Stomach smooth muscle (tissue), 2 donors: ENCODE data around the gene STIM1.

Experiments
- H3K27ac ChIP-seq: one replicate; pipeline ENCODE4 v1.7.0; 2013; ENCODE audit warnings: mild to moderate bottlenecking, low read length, inconsistent platforms
- H3K27me3 ChIP-seq, 2 donors: one replicate each; pipeline ENCODE4 v1.7.0; 2013; ENCODE audit warnings: low read length in 2 of 2; ENCODE audit not compliant: insufficient read depth in 2 of 2, control insufficient read depth in 1 of 2
- H3K36me3 ChIP-seq, 2 donors: one replicate each; pipeline ENCODE4 v1.7.0; 2013; ENCODE audit warnings: low read length in 2 of 2; ENCODE audit not compliant: control insufficient read depth in 2 of 2, insufficient read depth in 2 of 2
- H3K4me1 ChIP-seq: one replicate; pipeline ENCODE4 v1.7.0; 2013; ENCODE audit warnings: low read length; ENCODE audit not compliant: control insufficient read depth, insufficient read depth
- H3K4me3 ChIP-seq, 2 donors: one replicate each; pipeline ENCODE4 v1.7.0; 2013; ENCODE audit warnings: low read length in 2 of 2
- H3K9ac ChIP-seq, 2 donors: one replicate each; pipeline ENCODE4 v1.7.0; 2013; ENCODE audit warnings: low read length in 2 of 2, mild to moderate bottlenecking in 1 of 2
- H3K9me3 ChIP-seq, 2 donors: one replicate each; pipeline ENCODE4 v1.7.0; 2013; ENCODE audit warnings: low read length in 2 of 2; ENCODE audit not compliant: control insufficient read depth in 2 of 2
- donor health status: healthy.
- donor health status: Pancreatic carcinoma.

The STIM1 gene

GRCh38 chr11:3831378-3832239 is 23.9 kb upstream of the STIM1 start:
- no peak overlapping the region for H3K4me3 ChIP-seq
- H3K9me3 ChIP-seq, result no peaks in the 10 kb centered on the region
- H3K4me1 ChIP-seq, result peaks cover 13% of the 10 kb centered on the region
- H3K36me3 ChIP-seq, result peaks cover 11 to 24% of the 10 kb centered on the region in 2 donors
- no peak overlapping the region for H3K9ac ChIP-seq
- H3K27me3 ChIP-seq, result no peaks in the 10 kb centered on the region
- H3K27ac ChIP-seq, result no peak overlapping the region

- H3K9ac ChIP-seq, result no peak overlapping the region
- no peaks in the 10 kb centered on the region for H3K9me3 ChIP-seq
- peaks cover 8 to 16% of the 10 kb centered on the region in 2 donors for H3K36me3 ChIP-seq
- H3K27me3 ChIP-seq, result no peaks in the 10 kb centered on the region
- peaks cover 20% of the 10 kb centered on the region for H3K4me1 ChIP-seq
- H3K27ac ChIP-seq, result no peak overlapping the region
- H3K4me3 ChIP-seq, result no peak overlapping the region
These were observed 22.6 kb upstream of the STIM1 start for GRCh38 chr11:3832816-3833215.

DNA sequence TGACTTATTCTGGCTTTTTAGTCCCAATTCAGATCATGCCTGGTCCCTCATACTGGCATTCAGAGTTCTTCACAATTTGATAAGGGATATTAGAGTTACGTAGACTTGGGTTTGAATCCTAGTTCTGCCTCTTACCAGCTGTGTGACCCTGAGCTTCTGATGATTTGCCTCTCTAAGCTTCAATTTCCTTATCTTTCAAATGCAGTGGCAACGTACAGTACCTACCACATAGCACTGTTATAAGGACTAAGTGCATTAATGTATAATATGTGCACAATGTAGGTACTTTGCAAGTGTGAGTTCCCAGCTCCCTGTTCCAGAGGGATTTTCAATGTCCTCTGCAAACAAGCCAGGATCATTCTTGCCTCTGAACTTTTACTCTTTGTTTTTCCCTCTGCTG is 22.0 kb upstream of the STIM1 start:
- Histone ChIP-seq H3K4me3 (no peak overlapping the region), H3K4me1 (peaks cover 20% of the 10 kb centered on the region), H3K9me3 (no peaks in the 10 kb centered on the region), H3K27ac (no peak overlapping the region), H3K27me3 (no peaks in the 10 kb centered on the region), H3K36me3 (peaks cover 8 to 15% of the 10 kb centered on the region in 2 donors), H3K9ac (no peak overlapping the region)

- H3K4me1 ChIP-seq, result peaks cover 26% of the 10 kb centered on the region
- no peaks in the 10 kb centered on the region for H3K27me3 ChIP-seq
- peaks cover 8 to 15% of the 10 kb centered on the region in 2 donors for H3K36me3 ChIP-seq
- no peak overlapping the region for H3K9ac ChIP-seq
- no peak overlapping the region for H3K4me3 ChIP-seq
- H3K27ac ChIP-seq, result no peak overlapping the region
- no peaks in the 10 kb centered on the region for H3K9me3 ChIP-seq
These were observed 21.2 kb upstream of the STIM1 start for GRCh38 chr11:3834349-3834663.

DNA sequence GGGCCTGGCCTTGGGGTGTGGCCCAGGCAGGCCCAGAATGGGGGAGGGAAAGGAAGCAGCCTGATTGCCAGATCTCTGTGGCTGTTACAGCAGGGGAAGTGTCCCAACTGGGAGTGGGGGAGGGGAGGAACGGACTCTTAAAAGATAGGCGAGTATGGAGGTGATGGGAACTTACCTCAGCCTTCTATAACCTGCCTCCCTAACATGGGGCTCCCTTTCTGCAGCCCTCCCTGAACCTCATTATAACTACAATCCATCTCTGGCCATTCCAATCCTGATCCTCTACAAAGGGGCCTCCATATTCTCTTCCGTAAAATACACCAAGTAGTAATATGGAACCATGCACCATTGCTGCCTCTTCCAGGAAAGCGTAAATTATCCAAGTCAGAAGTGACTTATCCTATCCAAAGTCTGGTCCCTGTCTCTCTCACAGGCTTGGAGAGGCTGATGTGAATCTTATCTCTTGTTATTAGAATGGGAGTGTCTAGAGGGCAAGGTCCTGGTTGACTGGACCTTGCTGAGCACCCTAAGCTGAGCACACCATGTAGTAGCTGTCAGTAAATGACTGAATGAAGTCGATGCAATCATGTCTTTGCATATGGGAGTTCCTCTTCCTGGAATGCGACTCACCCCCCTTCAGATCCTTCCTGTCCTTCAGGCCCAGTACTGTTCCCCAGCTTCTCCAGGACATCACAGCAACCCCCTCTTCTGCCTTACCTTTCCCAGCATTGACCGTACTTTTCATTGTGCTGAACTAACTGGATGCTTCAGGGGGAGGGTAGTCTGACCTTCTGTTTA is 20.6 kb upstream of the STIM1 start:
- Histone ChIP-seq H3K9ac (no peak overlapping the region), H3K4me3 (no peak overlapping the region), H3K4me1 (peaks cover 31% of the 10 kb centered on the region), H3K27me3 (no peaks in the 10 kb centered on the region), H3K36me3 (peaks cover 8 to 14% of the 10 kb centered on the region in 2 donors), H3K9me3 (no peaks in the 10 kb centered on the region), H3K27ac (no peak overlapping the region)

GRCh38 chr11:3835751-3836150 is 19.7 kb upstream of the STIM1 start:
- H3K4me3 ChIP-seq, result no peak overlapping the region
- H3K9ac ChIP-seq, result no peak overlapping the region
- H3K27ac ChIP-seq, result no peak overlapping the region
- H3K4me1 ChIP-seq, result peaks cover 35% of the 10 kb centered on the region
- no peaks in the 10 kb centered on the region for H3K9me3 ChIP-seq
- H3K27me3 ChIP-seq, result no peaks in the 10 kb centered on the region
- H3K36me3 ChIP-seq, result peaks cover 3 to 12% of the 10 kb centered on the region in 2 donors

DNA sequence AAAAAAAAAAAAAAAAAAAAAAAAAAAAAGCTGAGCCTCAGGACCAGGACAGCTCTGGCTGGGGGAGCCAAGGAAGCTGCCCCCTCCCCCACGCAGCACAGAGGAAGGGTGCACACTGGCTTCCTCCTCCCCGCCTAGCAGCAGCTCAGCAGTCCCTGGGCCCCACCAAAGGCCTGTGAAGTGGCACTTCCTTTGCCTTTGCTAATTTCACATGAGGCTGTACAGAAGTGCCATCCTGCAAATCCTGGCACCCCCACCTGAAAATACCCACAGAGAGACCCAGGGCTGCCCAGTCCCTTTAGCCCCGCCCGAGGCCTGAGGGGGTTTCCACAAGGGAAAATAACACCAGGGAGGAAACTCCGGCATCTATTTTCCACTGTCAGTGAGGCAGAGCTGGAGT is 18.6 kb upstream of the STIM1 start:
- Histone ChIP-seq H3K27me3 (no peaks in the 10 kb centered on the region), H3K27ac (no peak overlapping the region), H3K4me1 (peaks cover 37% of the 10 kb centered on the region), H3K36me3 (peaks cover 3 to 7% of the 10 kb centered on the region in 2 donors), H3K9me3 (no peaks in the 10 kb centered on the region), H3K4me3 (peak overlapping the region in 1 of 2 donors; percentile 22), H3K9ac (no peak overlapping the region)

DNA sequence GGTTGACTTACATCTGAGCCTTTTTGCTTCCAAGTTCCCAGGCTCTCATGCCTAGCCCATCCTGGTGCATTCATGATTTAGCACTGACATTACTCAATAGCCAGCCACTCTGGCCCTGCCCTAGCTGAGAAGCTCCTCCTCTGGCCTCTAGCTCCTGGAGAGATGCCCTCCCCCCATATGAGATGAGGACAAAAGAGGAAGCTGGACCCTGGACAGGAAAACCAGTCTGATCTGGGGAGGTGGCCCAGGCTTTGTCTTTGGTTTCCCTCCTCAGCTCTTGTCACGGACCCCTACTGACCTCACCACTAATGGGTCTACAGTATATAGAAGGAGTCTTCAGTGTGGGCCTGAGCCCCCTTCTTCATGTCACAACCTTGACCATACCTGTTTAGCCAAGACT is 17.7 kb upstream of the STIM1 start:
- H3K36me3 ChIP-seq, result peaks cover 3 to 4% of the 10 kb centered on the region in 2 donors
- H3K9ac ChIP-seq, result no peak overlapping the region
- H3K4me1 ChIP-seq, result peaks cover 34% of the 10 kb centered on the region
- peak overlapping the region in 1 of 2 donors; percentile 15 for H3K4me3 ChIP-seq
- no peak overlapping the region for H3K27ac ChIP-seq
- H3K27me3 ChIP-seq, result no peaks in the 10 kb centered on the region
- no peaks in the 10 kb centered on the region for H3K9me3 ChIP-seq

DNA sequence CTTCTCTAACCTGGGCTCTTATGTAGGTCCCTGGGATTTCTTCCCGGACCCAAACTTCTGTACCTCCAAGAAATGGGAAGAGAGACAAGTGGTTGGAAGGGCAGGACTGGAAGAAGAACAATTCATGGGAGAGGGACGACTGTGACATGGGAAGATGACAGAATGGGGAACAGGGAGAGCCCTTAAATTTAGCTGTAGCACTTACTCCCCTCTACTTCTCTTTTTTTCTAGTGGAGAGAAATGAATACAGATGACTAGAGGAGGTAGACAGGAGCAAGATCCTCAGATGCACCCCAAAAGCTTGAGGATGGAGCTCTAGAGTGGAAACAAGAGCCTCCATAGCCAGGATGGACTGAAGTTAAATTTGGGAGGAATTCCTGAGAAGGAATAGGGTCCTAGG is 17.0 kb upstream of the STIM1 start:
- peaks cover 3 to 4% of the 10 kb centered on the region in 2 donors for H3K36me3 ChIP-seq
- no peaks in the 10 kb centered on the region for H3K9me3 ChIP-seq
- peaks cover 34% of the 10 kb centered on the region for H3K4me1 ChIP-seq
- no peaks in the 10 kb centered on the region for H3K27me3 ChIP-seq
- H3K27ac ChIP-seq, result no peak overlapping the region
- H3K4me3 ChIP-seq, result peak overlapping the region in 1 of 2 donors; percentile 7
- H3K9ac ChIP-seq, result no peak overlapping the region

DNA sequence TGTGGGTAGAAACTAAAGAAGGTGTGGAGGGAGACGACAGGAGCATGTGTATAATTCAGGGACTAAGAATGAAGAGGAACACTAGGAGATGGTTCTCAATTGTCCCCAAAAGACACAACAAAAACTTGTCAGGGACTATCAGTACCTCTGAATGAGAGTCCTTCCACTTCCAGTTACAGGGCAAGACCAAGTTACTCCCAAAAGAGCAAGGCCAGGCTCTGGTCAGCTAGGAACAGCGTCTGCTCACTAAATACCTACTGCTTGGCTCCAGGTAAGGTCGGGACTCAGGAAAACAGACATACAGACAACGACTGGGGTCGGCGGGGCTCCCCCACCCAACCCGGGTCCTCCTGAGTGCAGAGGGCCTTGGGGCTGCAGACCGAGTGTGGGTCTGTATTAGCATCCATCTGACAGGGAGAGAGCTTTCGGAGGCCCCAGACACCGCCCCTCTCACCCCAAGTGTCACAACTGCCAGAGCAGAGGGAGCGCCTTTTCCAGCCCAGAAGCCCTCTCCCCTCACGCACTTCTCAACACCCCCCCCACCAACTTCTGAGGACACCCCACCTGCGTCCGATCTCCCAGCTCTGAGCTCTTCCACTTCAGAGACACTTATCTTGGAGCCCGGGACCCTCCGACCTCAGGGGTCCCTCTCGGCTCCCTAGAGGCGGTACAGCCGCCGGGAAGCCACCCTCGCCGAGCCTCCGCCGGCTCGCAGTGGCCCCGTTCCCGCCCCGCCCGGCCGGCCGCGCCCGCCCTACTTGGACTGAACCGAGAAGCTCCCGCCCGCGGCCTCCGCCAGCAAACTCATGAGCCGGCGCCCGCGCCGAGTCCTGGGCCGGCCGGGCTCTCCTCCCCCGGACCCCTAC is 15.2 kb upstream of the STIM1 start:
- peak overlapping the region; percentile 80 to 81 for H3K4me3 ChIP-seq
- H3K9ac ChIP-seq, result peak overlapping the region; percentile 80 to 82
- peak overlapping the region; percentile 82 for H3K27ac ChIP-seq
- peaks cover under 1 to 3% of the 10 kb centered on the region in 2 donors for H3K36me3 ChIP-seq
- no peaks in the 10 kb centered on the region for H3K27me3 ChIP-seq
- peaks cover 34% of the 10 kb centered on the region for H3K4me1 ChIP-seq
- no peaks in the 10 kb centered on the region for H3K9me3 ChIP-seq
